Spleen (tissue), 7 donors: Measurements from ENCODE around the gene CCDC107.

Experiments used
- CTCF ChIP-seq, 11 experiments: fragments of 200-600 bp in 7 of 11; fragments of 450-650 bp in 4 of 11; sonication (generic) in 4 of 11; IDR thresholded peaks in 8 of 11; conservative IDR thresholded peaks in 3 of 11; 1 replicate in 7 of 11; 2 replicates in 4 of 11; pipeline versions ENCODE4 v1.4.0 to v1.8.0; 2016 to 2021; ENCODE audit warnings: antibody characterized with exemption in 11 of 11, inconsistent platforms in 4 of 11, mild to moderate bottlenecking in 1 of 11
- POLR2A ChIP-seq, 3 donors: fragments of 450-650 bp; IDR thresholded peaks; one replicate each; pipeline ENCODE4 v1.5.1; 2017; ENCODE audit warnings: antibody characterized with exemption in 3 of 3, mild to moderate bottlenecking in 1 of 3
- donor health status: DM: no; HTN: no; CAD: no; lungs with moderate emphysema.
- donor health status: DM: no; HTN: no; CAD: no.
- donor health status: DM: no; HTN: no; CAD: no.

DNA sequence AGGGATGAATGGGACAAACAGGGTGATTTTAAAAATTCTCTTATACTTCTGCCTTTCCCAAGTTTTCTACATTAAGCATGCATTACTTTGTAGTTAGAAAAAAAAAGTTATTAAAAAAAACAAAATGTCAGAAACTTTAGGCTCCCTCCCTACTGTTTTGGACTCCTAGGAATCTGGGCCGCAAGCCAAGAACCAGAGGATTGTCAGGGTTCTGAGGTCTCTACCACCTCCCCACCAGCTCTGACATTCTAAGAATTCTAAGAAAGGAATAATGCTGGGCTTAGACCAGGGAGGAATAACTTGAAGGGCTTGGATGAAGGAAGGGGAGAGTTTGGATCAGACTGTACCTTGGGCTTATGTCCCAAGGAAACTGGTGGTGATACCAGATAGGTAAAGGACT lies 8.0 kb downstream of the CCDC107 start:
- TF ChIP-seq CTCF (IDR thresholded peaks at IDR 0.05 in 8 of 11, conservative IDR thresholded peaks at IDR 0.05 in 3 of 11) = no peak
- TF ChIP-seq POLR2A (IDR thresholded peaks at IDR 0.05) = no peak
